ENCODE results near the gene SLC30A5. TPM values are rescaled to one million over a fixed set of nuclear protein-coding genes. Genes with fewer than 3 reads are reported as not detected.

SLC30A5 gene
- total and polyA plus RNA-seq, 2 of the 13 experiments (the other 11 are each of a cell fraction or from before 2014, with no cell fraction given), result 46.0 to 53.6 TPM

DNA sequence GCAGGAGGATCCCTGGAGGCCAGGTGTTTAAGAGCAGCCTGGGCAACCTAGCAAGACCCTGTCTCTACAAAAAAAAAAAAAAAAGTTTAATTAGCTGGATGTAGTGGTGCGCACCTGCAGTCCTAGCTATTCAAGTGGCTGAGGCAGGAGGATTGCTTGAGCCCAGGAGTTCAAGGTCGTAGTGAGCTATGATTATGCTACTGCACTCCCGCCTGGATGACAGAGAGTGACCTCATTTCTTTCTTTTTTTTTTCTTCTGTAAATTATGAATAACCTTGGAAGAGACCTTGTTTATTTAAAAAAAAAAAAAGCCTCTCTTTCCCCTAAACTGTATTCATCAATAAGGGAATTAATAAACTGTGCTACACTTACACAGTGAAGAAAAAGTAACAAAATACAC, 43.6 kb upstream of the SLC30A5 start (continued):
- TF ChIP-seq MED8 (CRISPR knock-in tag; IDR thresholded peaks at IDR 0.05; ENCODE audit: insufficient replicate concordance) (no peak), ZNF121 (CRISPR knock-in tag; IDR thresholded peaks at IDR 0.05) (peak; percentile 85), PRPF4 (IDR thresholded peaks at IDR 0.05; ENCODE audit: low read depth, low read length, poor library complexity, severe bottlenecking) (no peak), LCORL (IDR thresholded peaks at IDR 0.05) (no peak), LCORL (CRISPR knock-in tag; IDR thresholded peaks at IDR 0.05) (no peak), EP300 (IDR thresholded peaks at IDR 0.05; ENCODE audit: low read depth in 2 of 2, low read length in 2 of 2) (peak in 1 of 2 experiments; percentile 5; a peak in 1 of 4 replicates), EP300 (CRISPR knock-in tag; IDR thresholded peaks at IDR 0.05; ENCODE audit: borderline replicate concordance) (no peak), ZNF678 (CRISPR knock-in tag; IDR thresholded peaks at IDR 0.05) (no peak), MAF1 (CRISPR knock-in tag; IDR thresholded peaks at IDR 0.05; ENCODE audit: borderline replicate concordance) (no peak), DPF2 (CRISPR knock-in tag; IDR thresholded peaks at IDR 0.05; ENCODE audit: borderline replicate concordance, low read depth) (no peak), SAP130 (CRISPR knock-in tag; IDR thresholded peaks at IDR 0.05; ENCODE audit: low read depth) (peak; percentile 28; the same call in 1 of the 2 replicates), CAMTA2 (CRISPR knock-in tag; IDR thresholded peaks at IDR 0.05; ENCODE audit: borderline replicate concordance) (no peak), NPAS2 (CRISPR knock-in tag; IDR thresholded peaks at IDR 0.05; ENCODE audit: borderline replicate concordance) (no peak), NFKBIZ (CRISPR knock-in tag; IDR thresholded peaks at IDR 0.05) (no peak), ZFAT (CRISPR knock-in tag; conservative IDR thresholded peaks at IDR 0.05) (no peak)
- TF ChIP-seq, protein P1, sequence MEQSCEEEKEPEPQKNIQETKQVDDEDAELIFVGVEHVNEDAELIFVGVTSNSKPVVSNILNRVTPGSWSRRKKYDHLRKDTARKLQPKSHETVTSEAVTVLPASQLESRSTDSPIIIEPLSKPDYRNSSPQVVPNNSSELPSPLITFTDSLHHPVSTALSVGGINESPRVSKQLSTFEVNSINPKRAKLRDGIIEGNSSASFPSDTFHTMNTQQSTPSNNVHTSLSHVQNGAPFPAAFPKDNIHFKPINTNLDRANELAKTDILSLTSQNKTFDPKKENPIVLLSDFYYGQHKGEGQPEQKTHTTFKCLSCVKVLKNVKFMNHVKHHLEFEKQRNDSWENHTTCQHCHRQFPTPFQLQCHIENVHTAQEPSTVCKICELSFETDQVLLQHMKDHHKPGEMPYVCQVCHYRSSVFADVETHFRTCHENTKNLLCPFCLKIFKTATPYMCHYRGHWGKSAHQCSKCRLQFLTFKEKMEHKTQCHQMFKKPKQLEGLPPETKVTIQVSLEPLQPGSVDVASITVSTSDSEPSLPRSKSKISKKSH (CRISPR knock-in tag; IDR thresholded peaks at IDR 0.05; ENCODE audit: borderline replicate concordance), result no peak
- TF ChIP-seq, protein P2, sequence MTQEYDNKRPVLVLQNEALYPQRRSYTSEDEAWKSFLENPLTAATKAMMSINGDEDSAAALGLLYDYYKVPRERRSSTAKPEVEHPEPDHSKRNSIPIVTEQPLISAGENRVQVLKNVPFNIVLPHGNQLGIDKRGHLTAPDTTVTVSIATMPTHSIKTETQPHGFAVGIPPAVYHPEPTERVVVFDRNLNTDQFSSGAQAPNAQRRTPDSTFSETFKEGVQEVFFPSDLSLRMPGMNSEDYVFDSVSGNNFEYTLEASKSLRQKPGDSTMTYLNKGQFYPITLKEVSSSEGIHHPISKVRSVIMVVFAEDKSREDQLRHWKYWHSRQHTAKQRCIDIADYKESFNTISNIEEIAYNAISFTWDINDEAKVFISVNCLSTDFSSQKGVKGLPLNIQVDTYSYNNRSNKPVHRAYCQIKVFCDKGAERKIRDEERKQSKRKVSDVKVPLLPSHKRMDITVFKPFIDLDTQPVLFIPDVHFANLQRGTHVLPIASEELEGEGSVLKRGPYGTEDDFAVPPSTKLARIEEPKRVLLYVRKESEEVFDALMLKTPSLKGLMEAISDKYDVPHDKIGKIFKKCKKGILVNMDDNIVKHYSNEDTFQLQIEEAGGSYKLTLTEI (CRISPR knock-in tag; conservative IDR thresholded peaks at IDR 0.05), result no peak
- TF ChIP-seq, protein P3, sequence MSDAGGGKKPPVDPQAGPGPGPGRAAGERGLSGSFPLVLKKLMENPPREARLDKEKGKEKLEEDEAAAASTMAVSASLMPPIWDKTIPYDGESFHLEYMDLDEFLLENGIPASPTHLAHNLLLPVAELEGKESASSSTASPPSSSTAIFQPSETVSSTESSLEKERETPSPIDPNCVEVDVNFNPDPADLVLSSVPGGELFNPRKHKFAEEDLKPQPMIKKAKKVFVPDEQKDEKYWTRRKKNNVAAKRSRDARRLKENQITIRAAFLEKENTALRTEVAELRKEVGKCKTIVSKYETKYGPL (CRISPR knock-in tag; IDR thresholded peaks at IDR 0.05), result no peak
- TF ChIP-seq, protein P4, sequence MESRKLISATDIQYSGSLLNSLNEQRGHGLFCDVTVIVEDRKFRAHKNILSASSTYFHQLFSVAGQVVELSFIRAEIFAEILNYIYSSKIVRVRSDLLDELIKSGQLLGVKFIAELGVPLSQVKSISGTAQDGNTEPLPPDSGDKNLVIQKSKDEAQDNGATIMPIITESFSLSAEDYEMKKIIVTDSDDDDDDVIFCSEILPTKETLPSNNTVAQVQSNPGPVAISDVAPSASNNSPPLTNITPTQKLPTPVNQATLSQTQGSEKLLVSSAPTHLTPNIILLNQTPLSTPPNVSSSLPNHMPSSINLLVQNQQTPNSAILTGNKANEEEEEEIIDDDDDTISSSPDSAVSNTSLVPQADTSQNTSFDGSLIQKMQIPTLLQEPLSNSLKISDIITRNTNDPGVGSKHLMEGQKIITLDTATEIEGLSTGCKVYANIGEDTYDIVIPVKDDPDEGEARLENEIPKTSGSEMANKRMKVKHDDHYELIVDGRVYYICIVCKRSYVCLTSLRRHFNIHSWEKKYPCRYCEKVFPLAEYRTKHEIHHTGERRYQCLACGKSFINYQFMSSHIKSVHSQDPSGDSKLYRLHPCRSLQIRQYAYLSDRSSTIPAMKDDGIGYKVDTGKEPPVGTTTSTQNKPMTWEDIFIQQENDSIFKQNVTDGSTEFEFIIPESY (CRISPR knock-in tag; IDR thresholded peaks at IDR 0.05), result no peak
- TF ChIP-seq, protein P5, sequence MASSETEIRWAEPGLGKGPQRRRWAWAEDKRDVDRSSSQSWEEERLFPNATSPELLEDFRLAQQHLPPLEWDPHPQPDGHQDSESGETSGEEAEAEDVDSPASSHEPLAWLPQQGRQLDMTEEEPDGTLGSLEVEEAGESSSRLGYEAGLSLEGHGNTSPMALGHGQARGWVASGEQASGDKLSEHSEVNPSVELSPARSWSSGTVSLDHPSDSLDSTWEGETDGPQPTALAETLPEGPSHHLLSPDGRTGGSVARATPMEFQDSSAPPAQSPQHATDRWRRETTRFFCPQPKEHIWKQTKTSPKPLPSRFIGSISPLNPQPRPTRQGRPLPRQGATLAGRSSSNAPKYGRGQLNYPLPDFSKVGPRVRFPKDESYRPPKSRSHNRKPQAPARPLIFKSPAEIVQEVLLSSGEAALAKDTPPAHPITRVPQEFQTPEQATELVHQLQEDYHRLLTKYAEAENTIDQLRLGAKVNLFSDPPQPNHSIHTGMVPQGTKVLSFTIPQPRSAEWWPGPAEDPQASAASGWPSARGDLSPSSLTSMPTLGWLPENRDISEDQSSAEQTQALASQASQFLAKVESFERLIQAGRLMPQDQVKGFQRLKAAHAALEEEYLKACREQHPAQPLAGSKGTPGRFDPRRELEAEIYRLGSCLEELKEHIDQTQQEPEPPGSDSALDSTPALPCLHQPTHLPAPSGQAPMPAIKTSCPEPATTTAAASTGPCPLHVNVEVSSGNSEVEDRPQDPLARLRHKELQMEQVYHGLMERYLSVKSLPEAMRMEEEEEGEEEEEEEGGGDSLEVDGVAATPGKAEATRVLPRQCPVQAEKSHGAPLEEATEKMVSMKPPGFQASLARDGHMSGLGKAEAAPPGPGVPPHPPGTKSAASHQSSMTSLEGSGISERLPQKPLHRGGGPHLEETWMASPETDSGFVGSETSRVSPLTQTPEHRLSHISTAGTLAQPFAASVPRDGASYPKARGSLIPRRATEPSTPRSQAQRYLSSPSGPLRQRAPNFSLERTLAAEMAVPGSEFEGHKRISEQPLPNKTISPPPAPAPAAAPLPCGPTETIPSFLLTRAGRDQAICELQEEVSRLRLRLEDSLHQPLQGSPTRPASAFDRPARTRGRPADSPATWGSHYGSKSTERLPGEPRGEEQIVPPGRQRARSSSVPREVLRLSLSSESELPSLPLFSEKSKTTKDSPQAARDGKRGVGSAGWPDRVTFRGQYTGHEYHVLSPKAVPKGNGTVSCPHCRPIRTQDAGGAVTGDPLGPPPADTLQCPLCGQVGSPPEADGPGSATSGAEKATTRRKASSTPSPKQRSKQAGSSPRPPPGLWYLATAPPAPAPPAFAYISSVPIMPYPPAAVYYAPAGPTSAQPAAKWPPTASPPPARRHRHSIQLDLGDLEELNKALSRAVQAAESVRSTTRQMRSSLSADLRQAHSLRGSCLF (CRISPR knock-in tag; IDR thresholded peaks at IDR 0.05; ENCODE audit: borderline replicate concordance), result no peak
